HG02763 (cell line): ENCODE data around the gene CCDC195.
A peak's percentile ranks its signal among the peaks of the same experiment; 100 is the strongest.

Experiments
- ATAC-seq: cut with Tn5 transposase; IDR thresholded peaks from one replicate; pipeline ENCODE4 v1.9.1; 2021; ENCODE audit warnings: mild to moderate bottlenecking, moderate library complexity; ENCODE audit not compliant: unreplicated experiment

Gene CCDC195, protein sequence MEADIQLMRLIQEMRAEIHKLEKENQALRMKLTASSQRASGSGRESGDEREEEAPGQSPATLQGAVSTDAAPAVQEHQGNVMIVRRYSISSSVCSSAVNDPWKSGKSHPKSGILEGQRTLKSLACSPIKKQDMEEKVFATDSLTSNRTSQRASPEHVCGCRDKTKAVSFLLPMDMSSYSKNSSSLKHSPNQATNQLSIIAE

GRCh38 chr2:224716201-224716600 is at the start of gene CCDC195:
TSS of gene CCDC195 (minus strand) at chr2:224716365. CDS start at chr2:224716365, 0 bp downstream.
- no peak for ATAC-seq

GRCh38 chr2:224764565-224765236 is 48.5 kb upstream of the CCDC195 start:
- peak; percentile 57 for ATAC-seq

DNA sequence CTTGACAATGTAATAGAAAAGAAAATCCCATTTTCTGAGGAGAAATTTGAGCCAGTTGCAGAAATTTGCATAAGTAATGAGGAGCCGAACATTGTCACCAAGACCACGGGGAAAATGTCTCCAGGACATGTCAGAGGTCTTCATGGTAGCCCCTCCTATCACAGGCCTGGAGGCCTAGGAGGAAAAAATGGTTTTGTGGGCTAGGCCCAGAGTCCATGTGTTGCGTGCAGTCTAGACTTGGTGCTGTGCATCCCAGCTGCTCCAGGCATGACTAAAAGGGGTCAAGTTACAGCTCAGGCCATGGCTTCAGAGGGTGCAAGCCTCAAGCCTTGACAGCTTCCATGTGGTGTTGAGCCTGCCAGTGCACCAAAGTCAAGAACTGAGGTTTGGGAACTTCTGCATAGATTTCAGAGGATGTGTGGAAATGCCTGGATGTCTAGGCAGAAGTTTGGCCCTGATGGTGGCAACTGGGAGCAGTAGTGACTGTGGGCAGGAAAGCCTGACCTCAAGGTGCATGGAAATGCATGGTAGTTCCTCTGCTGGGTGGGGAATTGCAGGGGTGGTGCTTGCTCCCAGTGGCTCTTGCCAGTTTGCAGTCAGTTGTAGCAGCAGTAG is 41.9 kb upstream of the CCDC195 start:
- no peak for ATAC-seq

DNA sequence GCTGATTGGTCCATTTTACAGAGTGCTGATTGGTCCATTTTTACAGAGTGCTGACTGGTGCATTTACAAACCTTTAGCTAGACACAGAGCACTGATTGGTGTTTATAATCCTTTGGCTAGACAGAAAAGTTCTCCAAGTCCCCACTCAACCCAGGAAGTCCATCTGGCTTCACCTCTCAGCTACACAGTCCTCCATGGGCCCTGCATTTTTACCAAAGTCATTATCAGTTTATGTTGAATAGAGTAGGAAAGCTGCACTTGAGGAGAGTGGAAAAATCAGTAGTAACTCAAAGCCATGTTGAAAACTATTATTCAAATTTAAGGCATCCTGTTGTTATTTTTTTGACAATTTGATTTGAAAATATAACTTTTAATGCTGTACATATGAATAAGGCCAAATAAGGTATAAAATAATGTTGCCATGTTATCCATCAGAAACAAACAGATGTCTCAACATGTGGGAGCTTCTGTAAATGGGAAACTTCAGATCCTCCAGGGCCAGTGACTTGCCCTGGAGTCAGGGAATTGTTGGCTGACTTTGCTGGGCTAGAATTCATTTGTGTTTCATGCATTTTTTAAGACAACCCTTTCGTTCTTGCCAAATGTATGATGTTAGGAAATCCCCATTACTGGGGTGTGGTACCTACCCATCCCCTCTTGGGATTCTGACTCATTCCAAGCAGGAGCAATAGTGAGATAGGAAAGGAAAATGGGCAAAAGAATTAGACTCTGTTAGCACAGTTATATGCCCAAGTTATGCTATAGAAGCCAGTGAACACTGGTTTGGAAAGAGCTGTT is 37.8 kb upstream of the CCDC195 start:
- ATAC-seq, result no peak

DNA sequence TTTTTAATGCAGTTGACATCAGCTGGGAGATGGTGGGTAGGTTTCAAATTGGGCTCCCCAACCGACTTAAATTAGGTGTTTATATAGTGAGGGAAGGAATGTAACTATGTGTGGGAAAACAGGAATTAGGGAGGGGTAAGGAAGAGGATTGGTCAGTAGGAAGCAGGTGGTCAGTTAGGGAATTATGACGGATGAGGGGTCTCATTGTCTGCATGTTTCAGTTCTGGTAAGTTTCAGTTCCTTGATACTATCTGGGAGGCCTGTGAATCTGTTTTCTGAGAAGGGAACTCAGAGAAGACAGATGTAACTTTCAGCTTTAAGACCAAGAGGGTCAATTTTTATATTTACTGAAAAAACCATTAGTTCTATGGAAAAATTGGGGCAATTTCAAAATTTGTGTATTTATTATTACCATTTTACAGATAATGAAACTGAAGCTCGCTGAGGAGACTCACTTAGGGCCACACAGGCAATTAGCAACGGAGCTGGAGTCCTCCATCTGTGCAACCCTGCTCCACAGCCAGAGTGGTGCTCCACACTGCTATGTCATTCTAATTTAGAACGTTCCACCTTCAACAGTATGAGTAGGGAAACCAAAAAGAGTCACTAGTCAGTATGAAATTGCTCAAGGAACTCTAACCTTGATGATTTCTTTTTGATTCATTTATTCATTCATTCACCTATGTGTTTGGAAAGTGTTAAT is 36.0 kb upstream of the CCDC195 start:
- ATAC-seq, result no peak

DNA sequence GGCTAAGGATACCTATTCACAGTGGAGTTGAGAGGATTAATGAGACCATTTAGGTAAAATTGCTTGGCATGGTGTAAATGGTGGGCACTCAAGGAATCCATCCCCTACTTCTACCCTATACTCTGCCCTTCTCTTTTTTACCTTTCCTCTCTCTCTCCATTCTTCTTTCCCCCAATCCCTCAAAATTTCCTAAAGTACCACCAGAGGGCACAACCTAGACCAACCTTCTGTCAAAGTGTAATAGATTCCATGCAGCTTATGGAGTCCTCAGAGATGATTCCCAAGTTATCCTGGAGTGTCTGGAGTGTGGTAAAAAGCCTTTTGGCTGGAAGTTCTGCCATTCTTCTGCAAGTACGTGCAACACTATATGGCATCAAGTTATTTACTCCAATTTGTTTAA is 33.0 kb upstream of the CCDC195 start:
- ATAC-seq, result no peak

DNA sequence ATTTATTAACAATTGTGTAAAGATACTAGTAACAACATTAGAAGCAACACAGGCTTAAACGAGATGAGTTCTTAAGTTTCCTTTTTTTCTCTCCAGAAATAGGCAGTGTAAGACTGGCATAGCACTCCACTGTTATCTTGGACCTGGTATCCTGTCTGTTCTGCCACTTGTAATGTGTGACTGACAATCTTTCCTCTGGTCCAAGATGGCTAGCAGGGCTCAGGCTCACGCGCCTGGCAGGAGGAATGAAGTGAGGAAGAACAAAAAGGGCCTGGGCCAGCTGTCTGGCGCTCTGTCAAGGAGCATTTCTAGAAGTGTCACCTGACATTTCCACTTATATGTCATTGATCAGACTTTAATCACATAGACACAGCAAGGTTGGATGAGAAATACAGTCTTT is 31.6 kb upstream of the CCDC195 start:
- no peak for ATAC-seq

GRCh38 chr2:224736227-224736626 is 20.1 kb upstream of the CCDC195 start:
- ATAC-seq, result no peak

- ATAC-seq, result no peak
Measured at GRCh38 chr2:224734949-224735348, 18.8 kb upstream of the CCDC195 start.

- no peak for ATAC-seq
Measured at GRCh38 chr2:224731665-224732064, 15.5 kb upstream of the CCDC195 start.

- ATAC-seq, result no peak
Measured at GRCh38 chr2:224729435-224729834, 13.3 kb upstream of the CCDC195 start.

DNA sequence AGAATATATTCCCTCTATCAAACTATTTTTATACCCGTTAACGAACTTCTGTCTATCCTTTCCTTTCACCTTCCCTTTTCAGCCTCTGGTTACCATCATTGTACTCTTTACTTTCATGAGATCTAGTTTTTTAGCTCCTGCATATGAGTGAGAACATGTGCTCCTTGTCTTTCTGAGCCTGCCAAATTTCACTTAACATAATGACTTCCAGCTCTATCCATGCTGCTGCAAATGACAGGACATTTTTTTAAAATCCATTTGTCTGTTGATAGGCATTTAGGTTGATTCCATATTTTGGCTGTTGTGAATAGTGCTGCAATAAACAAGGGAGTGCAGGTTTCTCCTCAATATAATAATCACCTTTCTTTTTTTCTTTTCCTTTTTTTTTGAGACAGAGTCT is 8.2 kb upstream of the CCDC195 start:
- ATAC-seq, result no peak

DNA sequence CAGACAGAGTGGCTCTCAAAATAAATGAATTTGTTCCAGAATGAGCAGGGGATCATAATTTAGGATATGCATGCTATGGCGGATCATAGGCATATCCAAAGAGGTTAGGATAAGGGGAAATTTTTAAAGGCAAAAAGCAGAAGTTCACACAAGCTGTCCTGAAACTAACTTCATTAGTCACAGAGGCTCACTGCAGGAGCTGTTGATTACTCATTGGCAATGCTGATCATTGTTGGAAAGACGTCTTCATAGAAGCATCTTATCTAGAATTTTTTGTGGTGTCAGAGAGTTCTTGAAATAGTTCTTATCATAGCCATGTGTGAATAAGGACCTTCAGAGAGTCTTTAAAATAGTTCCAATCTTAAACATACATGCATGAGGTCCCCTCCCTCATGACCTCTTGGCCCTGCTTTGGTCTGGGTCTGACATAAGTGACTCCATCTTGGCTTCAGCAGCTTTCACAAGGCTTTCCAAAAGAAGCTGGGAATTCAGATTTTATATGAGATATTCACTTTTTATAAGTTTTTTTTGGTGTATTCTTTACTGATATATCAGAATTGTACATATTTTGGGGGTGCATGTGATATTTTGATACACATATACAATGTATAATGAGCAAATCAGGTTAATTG is 7.5 kb upstream of the CCDC195 start:
- no peak for ATAC-seq

DNA sequence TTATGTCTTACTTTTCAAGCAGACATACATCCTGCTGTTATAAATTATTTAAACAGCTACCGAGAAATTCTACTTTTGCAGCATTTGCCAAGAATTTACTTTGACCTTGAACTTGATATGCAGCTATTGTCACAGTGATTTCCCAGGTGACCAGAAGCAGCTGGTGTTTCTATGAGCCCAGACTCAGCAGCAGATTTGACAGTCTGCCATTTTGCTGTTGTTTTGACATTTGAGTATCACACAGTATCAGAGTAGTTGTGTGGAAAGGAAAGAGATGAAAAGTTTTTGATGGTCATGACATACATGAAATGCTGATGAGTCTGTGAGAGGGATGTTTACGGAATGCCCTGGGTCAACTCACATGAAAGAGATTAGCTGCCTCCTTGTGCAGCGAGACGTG is 6.6 kb upstream of the CCDC195 start:
- ATAC-seq, result no peak

DNA sequence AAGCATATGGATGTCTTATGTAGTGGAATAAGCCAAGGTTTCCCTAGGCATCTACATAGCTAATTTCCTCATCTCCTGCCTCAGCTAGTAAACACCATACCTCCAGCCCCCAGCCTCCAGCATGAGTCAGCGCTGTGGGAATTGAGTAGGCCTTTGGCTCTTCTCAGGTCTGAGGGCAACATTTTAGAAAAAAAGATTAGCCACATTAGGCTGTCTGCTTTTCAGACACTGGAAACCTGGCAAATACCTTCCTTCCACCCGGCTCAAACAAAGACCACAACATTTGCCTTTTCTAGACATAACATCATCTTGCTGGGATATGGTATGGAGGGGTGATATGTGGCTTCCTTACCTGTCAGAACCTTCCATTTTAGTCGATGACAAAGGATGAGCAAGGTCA is 6.1 kb upstream of the CCDC195 start:
- ATAC-seq, result no peak

DNA sequence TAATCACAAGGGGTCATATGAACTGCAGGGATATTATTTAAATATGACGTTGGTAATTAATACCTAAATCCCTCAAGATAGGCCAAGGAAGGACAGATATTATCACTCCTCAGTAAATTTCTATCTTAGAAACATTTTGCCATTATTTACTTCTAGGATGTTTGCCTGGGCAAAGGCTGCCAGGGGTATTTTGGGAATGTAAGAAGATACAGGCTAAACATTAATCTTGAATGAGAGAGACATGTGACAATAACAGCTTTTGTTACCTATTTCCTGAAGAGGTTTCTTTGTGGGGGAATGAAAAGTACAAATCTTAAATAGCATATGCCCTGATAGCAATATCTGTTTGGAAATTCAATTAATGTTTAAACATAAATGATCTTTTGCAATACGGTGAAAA is 756 bp upstream of the CCDC195 start:
- ATAC-seq, result no peak

GRCh38 chr2:224711859-224712665 is 4.1 kb downstream of the CCDC195 start:
- no peak for ATAC-seq

GRCh38 chr2:224711381-224711780 is 4.8 kb downstream of the CCDC195 start:
- ATAC-seq, result no peak

- ATAC-seq, result no peak
Measured at GRCh38 chr2:224709301-224709700, 6.9 kb downstream of the CCDC195 start.

- ATAC-seq, result no peak
Measured at GRCh38 chr2:224694502-224694901, 21.7 kb downstream of the CCDC195 start.
